Omental fat pad (tissue), 4 donors: ENCODE measurements around the gene GLI3. TPM values are rescaled to one million over a fixed set of nuclear protein-coding genes. Genes with fewer than 3 reads are reported as not detected.

Experiments
- ATAC-seq: fragments of 150-250 bp; one replicate; pipeline ENCODE4 v1.9.1; 2016; ENCODE audit warnings: mild to moderate bottlenecking, moderate library complexity; ENCODE audit not compliant: low FRiP score
- DNase-seq: peaks from one replicate; pipeline ENCODE4 v3.0.0-alpha.2; 2019; ENCODE audit warnings: low spot score
- CTCF ChIP-seq, 3 donors: fragments of 450-650 bp; IDR thresholded peaks; one replicate each; pipeline ENCODE4 v1.5.1; 2016 to 2017; ENCODE audit warnings: antibody characterized with exemption in 3 of 3, mild to moderate bottlenecking in 3 of 3, moderate library complexity in 2 of 3
- total RNA-seq, 4 donors: library from RNA; depleted of rRNA; stranded (reverse); fragments of >200 nt; gene quantifications; one replicate each; pipeline ENCODE4 v1.1.0, GENCODE V29; 2016

The GLI3 gene
- total RNA-seq, 4 donors from 2014 or later = 10.0 to 19.2 (median 14.6) TPM

- no peak for TF ChIP-seq CTCF (IDR thresholded peaks at IDR 0.05)
- DNase-seq = no peak
- ATAC-seq = no peak
Observed at GRCh38 chr7:42217548-42217947, 19.5 kb downstream of the GLI3 start.

- no peak for ATAC-seq
- TF ChIP-seq CTCF (IDR thresholded peaks at IDR 0.05) = no peak
- DNase-seq = no peak
Observed at GRCh38 chr7:42217053-42217452, 20.0 kb downstream of the GLI3 start.

DNA sequence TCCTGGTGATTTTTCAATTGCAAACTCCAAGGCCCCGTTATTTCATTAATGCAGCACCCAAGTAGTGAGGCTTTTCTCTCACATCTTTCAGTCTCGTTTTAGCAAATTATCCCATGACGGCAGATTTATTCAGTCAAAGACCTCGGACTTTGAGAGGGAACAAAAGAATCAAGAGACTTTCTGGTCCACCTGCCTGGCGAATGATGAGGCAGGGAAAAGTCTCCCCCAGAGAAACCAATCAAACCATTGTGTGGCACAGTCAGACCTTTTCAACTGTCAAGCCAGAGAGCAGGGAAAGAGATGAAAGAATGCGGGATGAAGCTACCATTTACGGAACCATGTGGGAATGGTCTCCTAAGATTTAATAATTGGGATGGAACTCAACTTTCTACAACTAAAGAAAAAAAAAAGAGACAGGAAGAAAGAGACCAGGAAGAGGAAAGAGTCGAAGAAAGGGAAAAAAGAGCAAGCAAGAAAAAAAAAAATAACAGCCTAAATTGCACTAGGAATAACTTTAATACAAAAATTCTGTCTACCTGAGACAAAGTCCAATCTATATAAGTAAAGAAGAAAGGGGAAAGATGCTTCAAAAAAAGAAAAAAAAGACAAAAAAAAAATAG is 22.8 kb downstream of the GLI3 start:
- TF ChIP-seq CTCF (IDR thresholded peaks at IDR 0.05) = no peak
- ATAC-seq (no peak), DNase-seq (no peak)

GRCh38 chr7:42213093-42213492 is 23.9 kb downstream of the GLI3 start:
- ATAC-seq = no peak

DNA sequence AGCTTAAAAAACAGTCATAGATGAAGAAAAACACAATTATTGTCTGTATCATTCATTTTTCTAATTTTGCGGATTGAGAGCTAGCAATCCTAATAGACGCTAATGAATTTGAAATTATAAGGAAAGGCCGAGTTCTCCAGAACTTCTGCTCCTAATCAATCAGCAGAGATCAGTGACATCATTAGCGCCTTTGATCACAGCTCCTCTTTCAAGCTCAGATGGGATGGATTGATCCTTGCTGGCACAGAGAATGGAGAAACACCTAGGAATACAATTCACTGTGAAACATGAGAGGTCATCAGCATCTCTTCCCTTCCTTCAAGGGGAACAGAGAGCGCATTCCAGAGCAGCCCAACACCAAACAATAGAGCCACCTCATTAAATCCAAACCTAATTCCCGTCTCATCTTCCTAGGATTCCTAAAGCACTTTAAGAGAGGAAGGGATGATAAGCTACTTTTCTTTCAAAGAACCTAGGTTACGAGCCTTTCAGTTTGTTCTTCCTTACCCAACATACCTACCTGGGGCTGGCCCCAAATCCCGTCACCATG is 24.4 kb downstream of the GLI3 start:
- TF ChIP-seq CTCF (IDR thresholded peaks at IDR 0.05) = no peak
- ATAC-seq = no peak

More at GRCh38 chr7:42213093-42213492, 23.9 kb downstream of the GLI3 start:
- TF ChIP-seq CTCF (IDR thresholded peaks at IDR 0.05) = no peak
- no peak for DNase-seq

DNA sequence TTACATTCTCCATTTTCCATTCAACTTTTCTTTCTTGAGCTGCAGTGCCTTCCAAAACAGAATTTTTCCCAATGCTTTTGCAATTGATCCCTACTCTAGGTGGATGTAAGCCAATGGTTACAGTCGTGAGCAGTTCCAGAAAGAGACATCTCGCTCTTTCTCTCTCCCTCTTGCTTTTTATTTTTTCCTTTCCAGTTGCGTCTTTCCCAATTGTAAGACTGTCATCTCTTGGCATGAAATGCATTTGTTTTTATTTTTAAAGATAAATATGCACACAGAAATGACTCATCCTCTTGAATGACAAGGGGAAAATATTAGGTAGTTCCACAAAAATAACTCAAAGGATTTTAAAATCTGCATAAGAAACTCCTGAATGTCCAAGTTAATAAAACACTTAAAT is 25.1 kb downstream of the GLI3 start:
- DNase-seq (no peak), ATAC-seq (no peak)
- no peak for TF ChIP-seq CTCF (IDR thresholded peaks at IDR 0.05)

More for the DNA sequence above, 24.4 kb downstream of the GLI3 start:
- DNase-seq = no peak

DNA sequence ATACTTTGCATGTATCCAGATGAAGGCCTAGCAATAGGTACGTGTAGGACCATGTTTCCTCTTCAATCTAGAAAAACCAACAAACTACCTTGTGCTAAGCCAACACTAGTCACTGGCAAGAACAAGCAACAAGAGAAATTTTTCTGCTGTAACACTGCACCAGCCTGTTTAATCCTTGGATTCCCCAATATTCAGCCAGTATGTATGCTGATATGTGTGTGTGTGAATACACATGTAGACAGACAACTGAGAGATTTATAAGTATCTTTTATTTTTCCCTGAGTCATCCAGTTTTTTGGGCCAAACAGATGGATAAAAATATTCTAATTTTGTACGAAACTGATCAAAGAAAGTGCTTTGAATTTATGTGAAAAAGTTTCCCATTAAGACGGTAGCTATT is 26.2 kb downstream of the GLI3 start:
- no peak for DNase-seq
- no peak for ATAC-seq
- TF ChIP-seq CTCF (IDR thresholded peaks at IDR 0.05) = no peak
